H4 (cell line): Measurements from ENCODE around the gene KANSL1L. TPM values are rescaled to one million over a fixed set of nuclear protein-coding genes. Genes with fewer than 3 reads are reported as not detected.
A peak's percentile ranks its signal among the peaks of the same experiment; 100 is the strongest.

ENCODE experiments used
- DNase-seq: peaks from one replicate; pipeline ENCODE4 v3.0.0-alpha.2; 2015; ENCODE audit warnings: low spot score
- total RNA-seq: library from RNA; depleted of rRNA; stranded (reverse); fragments of >200 nt; shearing (Covaris generic); gene quantifications from 2 replicates; pipeline ENCODE4 v1.2.3, GENCODE V29; 2014

The KANSL1L gene
- total RNA-seq, 1 experiment from 2014 or later = 5.4 TPM

DNA sequence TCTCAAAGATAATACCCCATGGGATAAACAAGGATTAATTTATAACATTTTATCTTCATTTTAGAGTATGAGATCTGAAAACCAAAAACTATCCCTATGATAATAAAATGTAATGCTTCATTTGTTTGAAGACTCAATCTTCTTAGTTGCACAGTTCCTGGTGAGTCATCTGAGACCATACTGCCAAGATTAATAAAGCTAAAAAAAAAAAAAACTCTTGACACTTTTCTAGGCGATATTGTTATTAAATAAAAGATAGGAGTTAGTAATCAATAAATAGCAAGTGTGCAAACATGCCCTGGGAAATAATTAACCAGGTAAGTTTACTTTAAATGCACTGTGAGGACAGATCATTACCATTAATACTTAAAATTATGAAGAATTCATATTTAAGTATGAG, 84.9 kb downstream of the KANSL1L start:
- no peak for DNase-seq

DNA sequence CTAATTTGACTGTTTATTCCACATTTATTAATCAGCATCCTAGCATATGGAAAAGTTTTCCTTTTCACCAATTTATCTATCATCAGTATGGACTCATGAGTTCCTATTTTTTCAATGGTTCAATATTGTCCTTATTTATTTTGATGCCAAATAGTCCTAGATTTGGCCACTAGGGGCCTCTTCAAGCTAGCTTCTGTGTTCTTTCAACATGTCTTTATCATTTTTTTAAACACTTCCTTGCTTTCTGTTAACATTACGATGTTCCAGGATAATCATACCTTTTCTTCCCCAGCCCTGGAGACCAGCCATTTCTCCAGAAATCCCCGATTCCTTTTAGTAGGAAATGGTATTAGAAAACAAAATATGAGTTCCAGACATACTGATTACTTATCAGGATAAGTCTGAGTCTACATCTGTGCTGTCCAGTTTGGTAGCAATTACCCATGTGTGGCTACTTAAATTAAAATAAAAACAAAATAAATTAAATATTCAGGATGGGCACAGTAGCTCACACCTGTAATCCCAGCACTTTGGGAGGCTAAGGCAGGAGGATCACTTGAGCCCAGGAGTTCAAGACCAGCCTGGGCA, 98.2 kb downstream of the KANSL1L start:
- DNase-seq = peak; percentile 16

DNA sequence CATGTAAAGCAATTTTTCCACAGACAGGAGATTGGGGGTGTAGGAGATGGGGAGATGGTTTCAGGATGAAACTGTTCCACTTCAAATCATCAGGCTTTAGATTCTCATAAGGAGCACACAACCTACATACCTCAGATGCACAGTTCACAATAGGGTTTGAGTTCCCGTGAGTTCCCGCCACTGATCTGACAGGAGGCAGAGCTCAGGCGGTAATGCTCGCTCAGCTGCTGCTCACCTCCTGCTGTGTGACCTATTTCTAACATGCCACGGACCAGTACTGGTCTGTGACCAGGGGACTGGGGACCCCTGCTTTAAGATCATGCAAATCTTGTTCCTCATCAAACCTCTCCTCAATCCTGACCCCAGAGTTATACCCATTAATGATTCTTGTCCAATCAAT, 98.7 kb downstream of the KANSL1L start:
- DNase-seq = no peak

DNA sequence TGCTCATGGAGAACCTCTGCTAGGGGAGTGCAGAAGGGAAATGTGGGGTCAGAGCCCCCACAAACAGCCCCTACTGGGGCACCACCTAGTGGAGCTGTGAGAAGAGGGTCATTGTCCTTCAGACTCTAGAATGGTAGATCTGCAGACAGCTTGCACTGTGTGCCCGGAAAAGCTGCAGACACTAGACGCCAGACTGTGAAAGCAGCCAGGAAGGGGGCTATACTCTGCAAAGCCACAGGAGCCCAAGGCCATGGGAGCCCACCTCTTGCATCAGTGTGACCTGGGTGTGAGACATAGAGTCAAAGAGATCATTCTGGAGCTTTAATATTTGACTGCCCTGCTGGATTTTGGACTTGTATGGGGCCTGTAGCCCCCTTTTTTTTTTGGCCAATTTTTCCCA, 107.9 kb downstream of the KANSL1L start:
- no peak for DNase-seq

DNA sequence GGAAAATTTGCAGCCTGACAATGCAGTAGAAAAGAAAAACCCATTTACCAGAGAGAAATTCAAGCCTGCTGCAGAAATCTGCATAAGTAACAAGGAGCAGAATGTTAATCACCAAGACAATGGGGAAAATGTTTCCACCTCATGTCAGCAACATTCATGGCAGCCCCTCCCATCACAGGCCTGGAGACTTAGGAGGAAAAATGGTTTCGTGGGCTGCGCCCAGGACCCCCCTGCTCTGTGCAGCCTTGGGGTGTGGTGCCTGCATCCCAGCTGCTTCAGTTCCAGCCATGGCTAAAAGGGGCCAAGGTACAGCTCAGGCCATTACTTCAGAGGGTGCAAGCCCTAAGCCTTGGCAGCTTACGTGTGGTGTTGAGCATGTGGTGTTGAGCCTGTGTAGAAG, 115.4 kb downstream of the KANSL1L start:
- DNase-seq = no peak

DNA sequence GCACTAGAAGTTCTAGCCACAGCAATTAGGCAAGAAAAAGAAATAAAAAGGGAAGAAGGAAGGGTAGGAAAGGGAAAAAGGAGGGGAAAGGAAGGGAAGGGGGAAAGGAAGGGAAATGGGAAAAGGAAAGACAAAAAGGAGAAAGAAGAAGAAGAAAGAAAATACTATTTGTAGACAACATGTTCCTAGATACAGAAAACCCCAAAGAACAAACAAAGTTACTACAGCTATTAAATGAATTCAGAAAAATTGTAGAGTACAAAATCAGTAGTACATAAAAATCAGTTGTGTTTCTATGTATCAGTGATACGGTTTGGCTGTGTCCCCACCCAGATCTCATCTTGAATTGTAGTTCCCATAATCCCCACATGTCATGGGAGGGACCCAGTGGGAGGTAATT, 116.5 kb downstream of the KANSL1L start:
- no peak for DNase-seq

DNA sequence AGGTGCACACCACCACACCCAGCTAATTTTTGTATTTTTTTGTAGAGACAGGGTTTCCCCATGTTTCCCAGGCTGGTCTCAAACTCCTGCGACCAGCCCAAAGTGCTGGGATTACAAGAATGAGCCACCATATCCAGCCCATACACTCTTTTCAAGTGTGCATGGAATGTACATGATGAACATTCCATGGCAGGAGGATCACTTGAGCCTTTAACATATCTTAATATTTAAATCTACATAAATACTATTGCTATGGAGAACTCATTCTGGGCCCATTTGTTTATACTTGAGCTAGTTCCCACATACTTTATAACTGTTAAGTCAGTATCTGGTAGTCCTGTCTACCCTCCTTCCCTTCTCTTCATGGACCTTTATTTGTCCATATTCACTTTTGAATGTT, 120.3 kb downstream of the KANSL1L start:
- no peak for DNase-seq

DNA sequence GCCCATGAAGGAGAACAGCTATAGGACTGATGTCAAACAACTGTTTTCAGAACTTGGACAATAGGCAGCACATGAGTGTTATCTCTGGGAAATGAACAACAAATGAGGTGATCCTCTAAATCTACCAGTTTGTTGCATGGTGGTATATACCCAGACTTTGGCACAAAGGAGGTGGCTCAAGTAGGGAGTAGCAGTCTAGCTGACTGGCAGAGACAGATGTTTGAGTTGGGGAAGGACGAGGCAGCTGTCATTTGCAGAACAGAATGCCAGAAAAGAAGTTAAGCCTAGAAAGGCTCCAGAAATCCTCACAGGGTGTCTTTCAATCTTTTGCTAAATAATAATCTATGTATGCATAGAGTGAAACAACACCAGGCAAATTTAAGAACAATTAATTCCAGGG, 121.4 kb downstream of the KANSL1L start:
- DNase-seq = no peak

DNA sequence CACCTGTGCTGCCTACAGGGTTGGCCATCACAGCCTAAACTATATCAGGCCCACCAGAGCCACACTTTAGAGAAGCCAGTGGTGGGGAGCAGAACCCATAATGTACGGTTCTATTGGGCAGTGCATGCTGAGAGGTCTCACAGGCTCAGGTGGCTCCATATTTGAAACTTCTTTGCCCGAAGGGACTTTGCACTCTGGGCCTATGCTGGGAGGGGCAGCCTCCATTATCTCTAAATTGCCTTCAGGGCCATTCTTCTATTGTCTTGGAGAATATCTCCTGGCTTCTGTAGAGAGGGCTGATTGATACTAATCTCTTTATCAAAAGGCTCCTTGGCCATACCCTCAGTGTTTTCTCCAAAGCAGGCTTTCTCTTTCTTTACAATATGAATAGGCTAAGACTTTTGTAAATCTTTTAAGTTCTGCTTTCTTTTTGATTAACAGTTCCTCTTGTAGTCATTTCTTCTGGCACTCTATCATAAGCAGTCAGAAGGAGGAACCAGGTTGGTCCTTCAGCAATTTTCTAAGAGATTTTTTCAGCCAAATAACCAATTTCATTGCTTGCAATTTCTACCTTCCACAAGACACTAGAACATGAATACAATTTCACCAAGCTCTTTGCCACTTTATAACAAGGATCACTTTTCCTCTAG, 124.2 kb downstream of the KANSL1L start:
- no peak for DNase-seq

DNA sequence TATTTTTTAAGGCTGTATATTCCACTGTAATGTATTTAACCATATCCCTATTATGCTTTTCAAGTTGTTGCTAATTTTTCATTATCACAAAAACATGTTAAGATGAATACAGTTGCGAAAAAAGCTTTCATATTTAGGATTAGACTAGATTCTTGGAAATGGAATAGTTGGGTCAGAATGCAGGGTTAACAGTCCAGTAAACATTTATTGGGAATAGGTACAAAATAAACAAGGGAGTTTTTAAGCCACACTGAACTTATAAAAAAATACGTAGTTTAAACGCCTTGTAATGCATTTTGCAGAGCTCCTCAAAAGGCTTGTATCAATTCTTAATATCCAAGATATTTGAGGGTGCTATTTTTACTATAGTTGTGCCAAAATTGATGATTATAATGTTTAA, 133.1 kb downstream of the KANSL1L start:
- DNase-seq = no peak

DNA sequence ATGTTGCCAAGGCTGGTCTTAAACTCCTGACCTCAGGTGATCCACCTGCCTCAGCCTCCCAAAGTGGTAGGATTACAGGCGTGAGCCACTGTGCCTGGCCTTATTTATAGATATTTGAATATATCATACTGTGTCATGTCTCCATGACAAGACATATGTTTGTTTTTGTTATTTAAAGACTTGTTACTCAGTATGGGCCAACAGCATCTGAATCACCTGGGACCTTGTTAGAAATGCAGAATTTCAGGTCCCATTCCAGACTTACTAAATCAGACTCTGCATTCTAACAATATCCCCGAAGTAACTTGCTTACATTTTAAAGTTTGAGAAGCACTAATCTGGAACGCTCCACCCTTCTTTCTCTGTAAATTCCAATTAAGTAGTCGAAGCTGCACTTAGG, 135.5 kb downstream of the KANSL1L start:
- no peak for DNase-seq

DNA sequence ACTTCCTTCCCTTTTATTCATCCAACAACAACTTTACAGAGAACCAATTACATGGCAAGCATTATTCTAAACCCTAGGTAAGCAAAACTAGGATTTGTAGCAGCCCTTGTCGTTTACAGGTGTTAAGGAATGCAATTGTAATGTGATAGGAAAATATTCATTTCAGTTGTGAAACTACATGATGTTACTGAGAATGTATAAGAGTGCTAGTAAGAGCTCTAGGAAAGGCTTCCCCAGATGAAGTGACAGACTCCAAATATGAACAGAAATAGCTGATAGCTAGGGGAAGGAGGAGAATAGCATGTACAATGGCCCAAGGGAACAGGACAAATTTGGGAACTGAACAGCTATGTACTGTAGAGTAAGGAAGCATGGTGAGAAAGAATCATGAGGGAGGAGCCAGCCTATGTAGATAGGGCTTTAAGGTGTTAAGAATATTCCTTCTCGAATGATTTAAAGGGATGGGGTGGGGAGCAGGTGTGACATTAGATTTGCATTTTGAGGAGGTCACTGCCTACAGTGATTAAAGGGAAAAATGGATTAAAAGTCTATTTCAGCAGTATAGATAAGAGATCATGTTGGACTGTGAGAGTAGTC, 137.0 kb downstream of the KANSL1L start:
- DNase-seq = no peak

DNA sequence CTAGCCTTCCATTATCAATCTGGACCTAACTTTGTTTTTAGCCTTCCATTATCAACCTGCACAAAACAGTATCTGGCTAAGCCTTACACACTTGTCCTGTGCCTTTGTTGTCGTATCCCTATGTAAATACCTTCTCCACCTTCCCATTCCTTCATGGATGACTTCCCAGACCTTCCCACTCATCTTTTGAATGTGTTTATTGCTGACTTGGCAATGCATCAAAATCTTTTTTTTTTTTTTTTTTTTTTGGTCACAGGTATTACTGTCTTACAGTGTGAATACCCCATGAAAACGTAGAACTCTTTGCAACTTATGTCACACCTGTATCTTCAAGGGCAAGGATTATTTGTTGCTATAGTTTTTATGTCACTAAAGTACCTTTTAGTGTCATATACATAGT, 143.0 kb downstream of the KANSL1L start:
- no peak for DNase-seq

DNA sequence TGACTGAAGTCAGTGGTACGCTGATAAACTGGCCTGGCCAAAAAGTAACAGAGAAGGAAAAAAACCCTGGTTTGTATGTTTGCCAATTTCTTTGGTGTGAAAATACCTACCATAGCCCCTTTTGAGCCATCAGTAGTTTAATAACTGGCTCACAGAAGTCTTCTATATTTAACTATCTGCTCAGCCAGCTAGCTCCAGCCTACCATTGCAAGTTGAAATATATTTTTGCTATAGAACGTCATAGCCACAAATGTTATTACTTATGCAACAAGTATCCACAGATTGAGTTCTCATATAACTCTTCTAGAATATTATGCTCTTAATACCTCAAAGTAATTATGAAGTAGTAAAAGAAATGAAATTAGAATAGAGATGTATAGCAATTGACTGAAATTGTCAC, 143.6 kb downstream of the KANSL1L start:
- no peak for DNase-seq

DNA sequence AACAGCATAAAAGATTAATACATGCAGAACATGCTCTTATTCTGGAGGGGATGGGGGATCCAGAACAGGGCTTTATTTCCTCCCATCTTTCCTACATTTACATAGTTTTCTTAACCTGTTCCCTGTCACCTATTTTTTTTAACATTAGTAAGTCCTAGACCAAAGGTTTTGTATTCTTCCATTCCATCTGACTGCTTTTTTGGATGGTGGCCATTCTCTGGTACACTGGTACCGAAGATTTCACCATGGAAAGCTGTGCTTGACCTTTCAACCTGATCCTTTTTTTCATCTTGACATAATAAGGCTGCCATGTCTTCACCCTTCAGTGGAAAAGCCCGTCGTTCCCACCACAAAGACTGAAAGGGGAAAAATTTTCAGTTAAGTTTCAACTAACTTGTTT, 148.4 kb downstream of the KANSL1L start:
- DNase-seq = no peak

DNA sequence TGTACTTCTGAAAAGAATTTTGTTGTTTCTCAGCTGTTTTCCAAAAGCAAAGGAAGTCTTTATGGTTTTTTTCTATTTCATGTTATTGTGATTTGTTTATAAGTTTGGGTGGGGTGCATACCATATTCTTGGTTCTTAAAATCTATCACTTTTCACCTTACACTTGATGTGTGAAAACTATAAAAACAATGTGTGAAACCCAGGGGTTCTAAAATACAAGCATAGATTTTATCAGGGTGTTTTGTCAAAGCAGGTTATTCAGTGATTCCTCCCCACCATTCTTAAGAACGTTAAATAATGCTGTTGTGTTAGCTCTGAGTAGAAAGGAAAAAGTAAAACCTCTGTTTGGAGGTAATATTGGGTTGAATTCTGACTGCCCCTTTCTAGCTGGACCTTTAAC, 151.1 kb downstream of the KANSL1L start:
- DNase-seq = no peak

DNA sequence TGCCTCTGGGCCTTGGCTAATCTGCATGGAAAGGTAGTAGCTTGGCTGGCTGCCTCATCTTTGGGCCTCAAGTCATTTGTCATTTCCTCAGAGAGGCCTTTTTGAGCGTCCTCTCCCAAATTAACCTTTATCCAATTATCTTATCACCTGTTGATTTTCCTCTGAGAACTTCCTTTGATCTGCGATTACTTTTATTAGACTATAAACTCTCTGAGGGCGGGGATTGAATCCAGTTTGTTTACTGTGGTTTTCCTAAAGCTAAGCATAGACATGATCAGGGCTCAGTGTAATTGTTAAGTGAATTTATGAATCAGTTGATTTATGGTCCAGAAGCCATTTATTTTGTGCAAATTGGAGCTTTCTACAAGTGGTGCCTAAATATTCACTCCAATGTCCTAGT, 161.3 kb downstream of the KANSL1L start:
- DNase-seq = no peak

DNA sequence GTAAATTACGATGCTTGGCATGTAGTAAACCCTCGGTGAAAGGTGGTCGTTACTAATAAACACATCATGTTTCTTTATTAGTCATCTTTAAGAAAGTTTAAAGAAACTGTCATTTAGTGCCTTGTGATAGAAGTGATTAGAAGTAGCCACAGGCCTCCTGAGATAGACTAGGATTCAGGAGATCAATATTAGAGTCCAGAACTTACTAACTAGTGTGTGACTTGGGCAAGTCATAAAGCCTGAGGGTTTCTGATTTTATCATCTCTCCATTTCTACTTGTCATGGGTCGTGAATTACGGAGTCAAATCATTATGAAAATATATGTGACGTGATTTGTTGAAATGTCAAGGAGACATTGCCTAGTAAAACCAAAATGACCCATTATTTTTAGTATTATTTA, 162.1 kb downstream of the KANSL1L start:
- no peak for DNase-seq

DNA sequence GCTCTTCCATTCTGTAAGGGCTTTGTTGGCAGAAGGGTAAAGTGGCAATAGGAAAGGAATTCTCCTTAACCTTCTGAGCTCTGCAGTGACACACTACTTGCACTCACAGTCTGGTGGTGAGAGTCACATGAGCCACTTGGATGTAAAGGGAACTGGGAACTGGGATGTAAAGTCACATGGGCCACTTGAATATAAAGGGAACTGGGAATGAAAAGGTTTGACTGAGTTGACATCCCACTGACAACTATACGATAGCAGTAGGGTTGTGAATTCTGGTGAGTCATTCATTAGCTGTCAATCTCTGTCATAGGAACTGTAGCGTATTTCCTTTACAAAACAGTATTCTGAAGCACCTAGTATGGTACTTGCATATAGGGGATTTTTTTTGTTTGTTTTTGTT, 163.3 kb downstream of the KANSL1L start:
- no peak for DNase-seq

DNA sequence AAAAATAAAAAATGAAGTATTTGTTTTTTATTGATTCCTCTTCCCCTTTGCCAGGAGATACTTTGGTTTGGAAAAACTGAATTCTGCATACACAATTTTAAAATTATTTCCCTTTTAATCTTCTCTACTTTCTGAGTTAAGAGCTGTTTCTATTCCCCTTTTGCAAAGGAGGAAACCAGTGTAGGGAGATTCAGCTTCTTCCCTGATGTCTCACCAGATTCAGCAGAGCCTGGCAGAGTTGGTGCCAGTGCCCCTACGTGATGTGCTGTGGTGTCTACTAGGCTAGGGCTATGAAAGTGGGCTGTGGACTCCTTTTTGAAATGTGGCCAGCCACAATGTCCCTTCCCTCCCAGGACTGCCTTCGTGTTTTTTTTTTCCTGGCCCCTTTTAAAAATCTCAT, 166.3 kb downstream of the KANSL1L start:
- DNase-seq = no peak

DNA sequence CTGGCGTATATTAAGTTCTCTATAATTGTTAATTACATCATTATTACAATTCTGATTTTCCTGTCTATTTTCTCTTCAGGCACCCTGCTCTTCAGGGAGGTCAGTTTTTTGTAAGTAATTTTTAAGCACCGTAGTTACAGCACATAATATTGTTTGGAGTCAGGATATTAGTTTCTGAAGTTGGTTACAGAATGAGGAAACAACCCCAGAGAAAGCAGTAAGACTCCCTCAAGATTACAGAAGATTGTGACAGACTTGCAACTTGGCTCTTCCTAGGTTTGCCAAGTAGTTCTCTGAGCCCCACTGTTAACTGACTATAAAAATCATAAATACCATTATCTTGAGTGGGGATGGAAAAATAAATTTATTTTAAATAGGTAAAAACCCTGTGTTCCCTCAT, 167.8 kb downstream of the KANSL1L start:
- DNase-seq = no peak

DNA sequence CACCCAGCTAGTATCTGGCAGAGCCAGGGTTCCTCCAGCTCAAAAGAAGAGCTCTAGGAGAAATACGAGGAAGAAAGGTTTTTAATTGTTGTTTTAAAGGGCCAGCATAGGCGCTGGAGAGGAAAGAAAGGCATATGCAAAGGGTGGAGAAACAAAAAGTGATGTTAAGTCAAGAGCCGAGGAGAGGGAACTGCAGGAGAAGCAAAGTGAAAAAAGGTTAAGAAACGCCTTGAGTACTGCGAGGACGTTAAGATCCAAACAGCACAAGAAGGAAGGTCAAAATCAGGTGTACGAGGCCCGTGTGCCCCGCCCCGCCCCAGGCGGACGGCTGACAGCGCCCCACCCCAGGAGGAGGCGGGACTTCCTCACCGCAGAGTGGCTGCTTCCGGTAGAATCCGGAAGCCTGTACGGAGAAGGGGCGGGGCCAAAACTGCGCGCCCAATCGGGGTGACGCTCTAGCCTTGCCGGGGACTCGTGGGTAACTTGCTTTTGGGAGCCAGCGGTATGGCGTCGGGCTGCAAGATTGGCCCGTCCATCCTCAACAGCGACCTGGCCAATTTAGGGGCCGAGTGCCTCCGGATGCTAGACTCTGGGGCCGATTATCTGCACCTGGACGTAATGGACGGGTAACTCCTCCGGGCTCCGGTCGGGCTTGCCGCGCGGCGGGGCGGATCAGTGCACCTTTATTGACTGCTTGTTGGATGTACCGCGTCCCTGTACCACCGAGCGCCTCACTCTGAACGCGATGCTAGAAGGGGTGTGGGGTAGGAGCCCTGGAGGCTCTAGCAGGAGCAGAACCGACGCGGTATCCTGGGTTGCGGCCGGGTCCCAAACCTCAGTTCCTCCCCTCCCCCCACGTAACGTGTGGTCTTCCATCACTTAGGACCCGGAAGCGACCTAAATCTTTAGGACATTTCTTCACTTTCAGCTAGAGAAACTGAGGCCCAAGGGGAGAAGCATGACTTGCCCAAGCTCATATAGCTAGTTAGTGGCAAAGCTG, 168.8 kb downstream of the KANSL1L start, which contains the start of gene RPE:
TSS of gene RPE (plus strand) at position 481 of the 1,000 bp plus-strand sequence. CDS start at position 505, 24 bp downstream.
- peak; percentile 91 for DNase-seq
